ENCODE data around the gene BEGAIN. TPM values are rescaled to one million over a fixed set of nuclear protein-coding genes. Genes with fewer than 3 reads are reported as not detected.

BEGAIN gene
- total RNA-seq, 1 donor from 2014 or later = 0.54 TPM

DNA sequence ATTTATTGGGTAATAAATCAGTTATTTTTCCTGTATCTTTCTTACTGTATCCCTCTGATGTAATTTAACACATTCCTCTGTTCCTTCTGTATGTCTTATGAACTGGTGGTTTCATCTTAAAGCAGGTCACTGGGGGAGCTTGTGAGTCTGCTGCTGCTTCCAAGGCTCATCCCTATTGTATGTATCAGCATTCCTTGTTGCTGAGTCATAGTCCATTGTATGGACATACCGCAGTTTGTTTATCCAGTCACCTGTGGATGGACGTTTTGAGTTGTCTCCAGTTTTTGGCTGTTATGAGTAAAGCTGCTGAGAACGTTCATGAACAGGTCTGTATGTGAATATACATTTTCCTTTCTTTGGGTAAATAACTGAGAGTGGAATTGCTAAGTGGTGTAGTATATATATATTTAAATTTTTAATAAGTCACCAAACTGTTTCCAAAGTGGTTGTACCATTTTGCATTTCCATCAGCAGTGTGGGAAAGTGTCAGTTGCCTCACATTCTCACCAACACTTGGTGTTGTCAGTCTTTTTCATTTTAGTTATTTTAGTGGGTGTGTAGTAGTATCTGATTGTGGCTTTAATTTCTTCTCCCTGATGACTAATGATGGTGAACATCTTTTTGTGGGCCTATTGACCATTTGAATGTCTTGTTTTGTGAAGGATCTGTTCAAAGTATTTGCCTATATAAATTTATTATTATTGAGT is 82.7 kb downstream of the BEGAIN start:
- Histone ChIP-seq H3K4me1 (ENCODE audit: insufficient read depth, low read length) (no peaks in the 10 kb centered on the region), H3K9me3 (ENCODE audit: insufficient read depth, low read depth, low read length) (no peaks in the 10 kb centered on the region), H2AFZ (ENCODE audit: low read depth, low read length) (no peak overlapping the region), H3K27me3 (ENCODE audit: insufficient read depth, low read length) (no peaks in the 10 kb centered on the region), H3K4me2 (ENCODE audit: low read length) (no peak overlapping the region), H3K36me3 (ENCODE audit: insufficient read depth, low read length) (no peaks in the 10 kb centered on the region), H3K27ac (ENCODE audit: low read depth, low read length) (no peak overlapping the region), H3K9ac (ENCODE audit: low read length) (no peak overlapping the region), H4K20me1 (ENCODE audit: insufficient read depth, low read length) (peaks cover 13% of the 10 kb centered on the region), H3K79me2 (ENCODE audit: insufficient read depth, low read length) (no peaks in the 10 kb centered on the region), H3K4me3 (ENCODE audit: insufficient read depth, low read depth, low read length) (no peak overlapping the region)
- FAIRE-seq = no peak
- no peaks in the 10 kb centered on the region for H3K4me1 Mint-ChIP-seq (ENCODE audit: low read depth, unreplicated experiment)
- H3K27me3 Mint-ChIP-seq (ENCODE audit: low read depth, unreplicated experiment) = no peaks in the 10 kb centered on the region
- no peak overlapping the region for H3K27ac Mint-ChIP-seq (ENCODE audit: unreplicated experiment)
- peaks cover 18% of the 10 kb centered on the region for H3K36me3 Mint-ChIP-seq (ENCODE audit: low read depth, unreplicated experiment)
- no peak for TF ChIP-seq EZH2 (IDR thresholded peaks at IDR 0.05; ENCODE audit: insufficient read depth, low read length)
- TF ChIP-seq, protein P1, sequence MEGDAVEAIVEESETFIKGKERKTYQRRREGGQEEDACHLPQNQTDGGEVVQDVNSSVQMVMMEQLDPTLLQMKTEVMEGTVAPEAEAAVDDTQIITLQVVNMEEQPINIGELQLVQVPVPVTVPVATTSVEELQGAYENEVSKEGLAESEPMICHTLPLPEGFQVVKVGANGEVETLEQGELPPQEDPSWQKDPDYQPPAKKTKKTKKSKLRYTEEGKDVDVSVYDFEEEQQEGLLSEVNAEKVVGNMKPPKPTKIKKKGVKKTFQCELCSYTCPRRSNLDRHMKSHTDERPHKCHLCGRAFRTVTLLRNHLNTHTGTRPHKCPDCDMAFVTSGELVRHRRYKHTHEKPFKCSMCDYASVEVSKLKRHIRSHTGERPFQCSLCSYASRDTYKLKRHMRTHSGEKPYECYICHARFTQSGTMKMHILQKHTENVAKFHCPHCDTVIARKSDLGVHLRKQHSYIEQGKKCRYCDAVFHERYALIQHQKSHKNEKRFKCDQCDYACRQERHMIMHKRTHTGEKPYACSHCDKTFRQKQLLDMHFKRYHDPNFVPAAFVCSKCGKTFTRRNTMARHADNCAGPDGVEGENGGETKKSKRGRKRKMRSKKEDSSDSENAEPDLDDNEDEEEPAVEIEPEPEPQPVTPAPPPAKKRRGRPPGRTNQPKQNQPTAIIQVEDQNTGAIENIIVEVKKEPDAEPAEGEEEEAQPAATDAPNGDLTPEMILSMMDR (IDR thresholded peaks at IDR 0.05; ENCODE audit: insufficient read depth, low read depth, low read length) = no peak
- DNase-seq (ENCODE audit: low read depth) = peak; percentile 14
- no peak overlapping the region for H3K4me3 Mint-ChIP-seq (ENCODE audit: unreplicated experiment)
- no peaks in the 10 kb centered on the region for H3K9me3 Mint-ChIP-seq (ENCODE audit: unreplicated experiment)

DNA sequence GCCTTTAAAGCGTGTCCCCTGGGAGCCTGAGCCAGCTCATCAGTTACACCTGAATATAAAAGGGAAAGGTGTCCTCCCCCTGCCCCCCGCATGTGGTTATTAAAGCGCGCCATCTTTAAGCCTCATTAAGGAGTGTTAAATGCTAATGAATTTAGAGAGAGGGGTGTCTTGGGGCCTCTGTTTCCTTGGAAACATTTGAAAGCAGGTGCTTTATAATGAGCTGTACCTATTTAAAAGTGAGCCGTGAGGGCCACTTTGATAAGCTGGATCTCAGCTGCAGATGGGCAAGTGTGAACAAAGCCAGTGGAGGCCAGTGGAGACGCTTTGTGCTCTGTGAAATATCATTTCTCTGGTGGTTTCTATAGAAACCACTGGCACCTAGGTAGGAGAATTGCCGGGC is 84.0 kb downstream of the BEGAIN start:
- Histone ChIP-seq H3K27ac (ENCODE audit: low read depth, low read length) (no peak overlapping the region), H3K9me3 (ENCODE audit: insufficient read depth, low read depth, low read length) (no peaks in the 10 kb centered on the region), H3K9ac (ENCODE audit: low read length) (no peak overlapping the region), H4K20me1 (ENCODE audit: insufficient read depth, low read length) (peaks cover 18% of the 10 kb centered on the region), H2AFZ (ENCODE audit: low read depth, low read length) (no peak overlapping the region), H3K4me1 (ENCODE audit: insufficient read depth, low read length) (no peaks in the 10 kb centered on the region), H3K79me2 (ENCODE audit: insufficient read depth, low read length) (no peaks in the 10 kb centered on the region), H3K36me3 (ENCODE audit: insufficient read depth, low read length) (no peaks in the 10 kb centered on the region), H3K27me3 (ENCODE audit: insufficient read depth, low read length) (no peaks in the 10 kb centered on the region), H3K4me3 (ENCODE audit: insufficient read depth, low read depth, low read length) (no peak overlapping the region), H3K4me2 (ENCODE audit: low read length) (no peak overlapping the region)
- Mint-ChIP-seq H3K4me3 (ENCODE audit: unreplicated experiment) (no peak overlapping the region), H3K9me3 (ENCODE audit: unreplicated experiment) (no peaks in the 10 kb centered on the region), H3K27ac (ENCODE audit: unreplicated experiment) (no peak overlapping the region), H3K4me1 (ENCODE audit: low read depth, unreplicated experiment) (no peaks in the 10 kb centered on the region), H3K27me3 (ENCODE audit: low read depth, unreplicated experiment) (no peaks in the 10 kb centered on the region), H3K36me3 (ENCODE audit: low read depth, unreplicated experiment) (peaks cover 18% of the 10 kb centered on the region)
- DNase-seq (ENCODE audit: low read depth) (no peak), FAIRE-seq (no peak)
- TF ChIP-seq, protein P1 (IDR thresholded peaks at IDR 0.05; ENCODE audit: insufficient read depth, low read depth, low read length) = no peak
- TF ChIP-seq EZH2 (IDR thresholded peaks at IDR 0.05; ENCODE audit: insufficient read depth, low read length) = no peak

DNA sequence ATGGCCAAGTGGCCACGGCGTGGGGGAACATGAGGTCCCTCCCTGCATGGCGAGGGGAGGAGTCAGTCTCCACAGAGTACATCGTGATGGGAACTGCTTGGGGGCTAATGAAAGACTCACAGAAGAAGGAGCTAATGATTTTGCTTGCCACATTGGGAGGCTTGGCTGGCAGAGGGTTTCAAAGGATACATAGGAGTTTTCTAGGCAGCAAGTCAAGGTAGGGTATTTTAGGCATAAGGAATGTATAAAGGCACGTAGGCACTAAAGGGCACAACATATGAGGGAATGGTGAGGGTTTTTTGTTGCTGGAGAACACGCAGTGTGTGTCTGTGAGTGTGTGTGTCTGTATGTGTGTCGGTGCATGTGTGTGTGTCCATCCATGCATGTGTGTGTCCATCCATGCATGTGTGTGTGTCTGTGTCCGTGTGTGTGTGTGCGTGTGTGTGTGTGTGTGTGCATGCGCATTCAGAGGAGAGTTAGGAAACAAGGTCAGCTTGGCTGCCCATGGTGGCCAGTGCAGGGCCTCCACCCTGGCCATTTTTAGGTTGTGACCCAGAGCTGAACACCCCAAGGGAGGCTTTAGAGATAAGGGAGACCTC is 84.5 kb downstream of the BEGAIN start:
- no peak overlapping the region for H3K4me2 ChIP-seq (ENCODE audit: low read length)
- H3K4me3 ChIP-seq (ENCODE audit: insufficient read depth, low read depth, low read length) = no peak overlapping the region
- H3K27me3 ChIP-seq (ENCODE audit: insufficient read depth, low read length) = no peaks in the 10 kb centered on the region
- H3K36me3 ChIP-seq (ENCODE audit: insufficient read depth, low read length) = no peaks in the 10 kb centered on the region
- peaks cover 23% of the 10 kb centered on the region for H4K20me1 ChIP-seq (ENCODE audit: insufficient read depth, low read length)
- H3K4me1 ChIP-seq (ENCODE audit: insufficient read depth, low read length) = no peaks in the 10 kb centered on the region
- H3K27ac ChIP-seq (ENCODE audit: low read depth, low read length) = no peak overlapping the region
- DNase-seq (ENCODE audit: low read depth) (no peak), FAIRE-seq (no peak)
- TF ChIP-seq, protein P1 (IDR thresholded peaks at IDR 0.05; ENCODE audit: insufficient read depth, low read depth, low read length) = no peak
- no peak for TF ChIP-seq EZH2 (IDR thresholded peaks at IDR 0.05; ENCODE audit: insufficient read depth, low read length)
- no peak overlapping the region for H3K27ac Mint-ChIP-seq (ENCODE audit: unreplicated experiment)
- no peaks in the 10 kb centered on the region for H3K4me1 Mint-ChIP-seq (ENCODE audit: low read depth, unreplicated experiment)
- peaks cover 20% of the 10 kb centered on the region for H3K36me3 Mint-ChIP-seq (ENCODE audit: low read depth, unreplicated experiment)
- peaks cover under 1% of the 10 kb centered on the region for H3K27me3 Mint-ChIP-seq (ENCODE audit: low read depth, unreplicated experiment)
- H3K4me3 Mint-ChIP-seq (ENCODE audit: unreplicated experiment) = no peak overlapping the region
- H3K79me2 ChIP-seq (ENCODE audit: insufficient read depth, low read length) = no peaks in the 10 kb centered on the region
- H3K9me3 Mint-ChIP-seq (ENCODE audit: unreplicated experiment) = peaks cover 1% of the 10 kb centered on the region
- no peak overlapping the region for H2AFZ ChIP-seq (ENCODE audit: low read depth, low read length)
- no peak overlapping the region for H3K9ac ChIP-seq (ENCODE audit: low read length)
- H3K9me3 ChIP-seq (ENCODE audit: insufficient read depth, low read depth, low read length) = no peaks in the 10 kb centered on the region

All from astrocyte (in vitro differentiated cells and primary cell).